K562 (cell line): ENCODE measurements around the gene ZMYND15.

Experiments used
- ARID2 ChIP-seq: fragments of 450-650 bp; IDR thresholded peaks from 2 replicates; pipeline ENCODE4 v1.6.1; 2017; ENCODE audit warnings: antibody characterized with exemption, mild to moderate bottlenecking
- CBX2 ChIP-seq: fragments of 200-600 bp; sonication (generic); IDR thresholded peaks from one replicate; pipeline ENCODE4 v1.6.1; 2012; ENCODE audit warnings: mild to moderate bottlenecking, low read length, inconsistent platforms; ENCODE audit not compliant: insufficient read depth, poor library complexity, severe bottlenecking
- CTCF ChIP-seq, 3 experiments: IDR thresholded peaks in 2 of 3; conservative IDR thresholded peaks in 1 of 3; 2 replicates each; pipeline ENCODE4 v1.5.1; 2011 to 2012; ENCODE audit warnings: low read length in 3 of 3, mild to moderate bottlenecking in 3 of 3, control low read depth in 2 of 3, improper control_type of control experiment in 1 of 3, inconsistent platforms in 1 of 3, low read depth in 1 of 3, mixed read lengths in 1 of 3, moderate library complexity in 1 of 3; ENCODE audit not compliant: insufficient read depth in 2 of 3
- GABPB1 ChIP-seq: sonication (generic); formaldehyde crosslinking; IDR thresholded peaks from 2 replicates; pipeline ENCODE4 v1.8.0; 2022; ENCODE audit warnings: mild to moderate bottlenecking, missing genetic modification reagents
- MAFG ChIP-seq: fragments of 450-650 bp; conservative IDR thresholded peaks from 2 replicates; pipeline ENCODE4 v1.6.1; 2016; ENCODE audit warnings: missing genetic modification characterization, missing compliant biosample characterization
- NFRKB ChIP-seq: fragments of 450-650 bp; IDR thresholded peaks from 2 replicates; pipeline ENCODE4 v1.6.1; 2016; ENCODE audit warnings: low read depth
- RAD21 ChIP-seq, 2 experiments: fragments of 250-450 bp in 1 of 2; fragments of 450-650 bp in 1 of 2; sonication (Bioruptor Pico) in 1 of 2; formaldehyde crosslinking in 1 of 2; IDR thresholded peaks in 1 of 2; conservative IDR thresholded peaks in 1 of 2; 2 replicates each; pipeline versions ENCODE4 v1.4.0 to v1.8.0; 2020 to 2022; ENCODE audit warnings: mild to moderate bottlenecking in 2 of 2, moderate library complexity in 1 of 2
- SMC3 ChIP-seq: conservative IDR thresholded peaks from 2 replicates; pipeline ENCODE4 v1.6.1; 2011; ENCODE audit warnings: low read depth, low read length, improper control_type of control experiment; ENCODE audit not compliant: insufficient read depth
- ZNF551 ChIP-seq: fragments of 250-450 bp; sonication (Bioruptor Pico); IDR thresholded peaks from 2 replicates; pipeline ENCODE4 v1.5.0; 2021; ENCODE audit warnings: mild to moderate bottlenecking, moderate library complexity
- ZNF717 ChIP-seq: fragments of 250-450 bp; sonication (Bioruptor Pico); IDR thresholded peaks from 2 replicates; pipeline ENCODE4 v1.5.0; 2021

GRCh38 chr17:4711661-4712181 is 27.9 kb upstream of the ZMYND15 start:
- TF ChIP-seq ARID2, result no peak
- TF ChIP-seq ZNF551 (CRISPR knock-in tag), result no peak
- no peak for TF ChIP-seq GABPB1 (CRISPR knock-in tag)
- no peak for TF ChIP-seq NFRKB
- TF ChIP-seq MAFG, result no peak
- no peak for TF ChIP-seq CBX2
- no peak for TF ChIP-seq SMC3
- TF ChIP-seq CTCF (IDR thresholded peaks at IDR 0.05 in 2 of 3, conservative IDR thresholded peaks at IDR 0.05 in 1 of 3; ENCODE audit: insufficient read depth in 2 of 3, low read depth in 1 of 3, low read length in 3 of 3), result no peak
- TF ChIP-seq ZNF717 (CRISPR knock-in tag), result no peak
- TF ChIP-seq RAD21 (CRISPR knock-in tag; conservative IDR thresholded peaks at IDR 0.05 in 1 of 2, IDR thresholded peaks at IDR 0.05 in 1 of 2), result no peak
